ENCODE results near the gene DGKQ.

The DGKQ gene, protein sequence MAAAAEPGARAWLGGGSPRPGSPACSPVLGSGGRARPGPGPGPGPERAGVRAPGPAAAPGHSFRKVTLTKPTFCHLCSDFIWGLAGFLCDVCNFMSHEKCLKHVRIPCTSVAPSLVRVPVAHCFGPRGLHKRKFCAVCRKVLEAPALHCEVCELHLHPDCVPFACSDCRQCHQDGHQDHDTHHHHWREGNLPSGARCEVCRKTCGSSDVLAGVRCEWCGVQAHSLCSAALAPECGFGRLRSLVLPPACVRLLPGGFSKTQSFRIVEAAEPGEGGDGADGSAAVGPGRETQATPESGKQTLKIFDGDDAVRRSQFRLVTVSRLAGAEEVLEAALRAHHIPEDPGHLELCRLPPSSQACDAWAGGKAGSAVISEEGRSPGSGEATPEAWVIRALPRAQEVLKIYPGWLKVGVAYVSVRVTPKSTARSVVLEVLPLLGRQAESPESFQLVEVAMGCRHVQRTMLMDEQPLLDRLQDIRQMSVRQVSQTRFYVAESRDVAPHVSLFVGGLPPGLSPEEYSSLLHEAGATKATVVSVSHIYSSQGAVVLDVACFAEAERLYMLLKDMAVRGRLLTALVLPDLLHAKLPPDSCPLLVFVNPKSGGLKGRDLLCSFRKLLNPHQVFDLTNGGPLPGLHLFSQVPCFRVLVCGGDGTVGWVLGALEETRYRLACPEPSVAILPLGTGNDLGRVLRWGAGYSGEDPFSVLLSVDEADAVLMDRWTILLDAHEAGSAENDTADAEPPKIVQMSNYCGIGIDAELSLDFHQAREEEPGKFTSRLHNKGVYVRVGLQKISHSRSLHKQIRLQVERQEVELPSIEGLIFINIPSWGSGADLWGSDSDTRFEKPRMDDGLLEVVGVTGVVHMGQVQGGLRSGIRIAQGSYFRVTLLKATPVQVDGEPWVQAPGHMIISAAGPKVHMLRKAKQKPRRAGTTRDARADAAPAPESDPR

DNA sequence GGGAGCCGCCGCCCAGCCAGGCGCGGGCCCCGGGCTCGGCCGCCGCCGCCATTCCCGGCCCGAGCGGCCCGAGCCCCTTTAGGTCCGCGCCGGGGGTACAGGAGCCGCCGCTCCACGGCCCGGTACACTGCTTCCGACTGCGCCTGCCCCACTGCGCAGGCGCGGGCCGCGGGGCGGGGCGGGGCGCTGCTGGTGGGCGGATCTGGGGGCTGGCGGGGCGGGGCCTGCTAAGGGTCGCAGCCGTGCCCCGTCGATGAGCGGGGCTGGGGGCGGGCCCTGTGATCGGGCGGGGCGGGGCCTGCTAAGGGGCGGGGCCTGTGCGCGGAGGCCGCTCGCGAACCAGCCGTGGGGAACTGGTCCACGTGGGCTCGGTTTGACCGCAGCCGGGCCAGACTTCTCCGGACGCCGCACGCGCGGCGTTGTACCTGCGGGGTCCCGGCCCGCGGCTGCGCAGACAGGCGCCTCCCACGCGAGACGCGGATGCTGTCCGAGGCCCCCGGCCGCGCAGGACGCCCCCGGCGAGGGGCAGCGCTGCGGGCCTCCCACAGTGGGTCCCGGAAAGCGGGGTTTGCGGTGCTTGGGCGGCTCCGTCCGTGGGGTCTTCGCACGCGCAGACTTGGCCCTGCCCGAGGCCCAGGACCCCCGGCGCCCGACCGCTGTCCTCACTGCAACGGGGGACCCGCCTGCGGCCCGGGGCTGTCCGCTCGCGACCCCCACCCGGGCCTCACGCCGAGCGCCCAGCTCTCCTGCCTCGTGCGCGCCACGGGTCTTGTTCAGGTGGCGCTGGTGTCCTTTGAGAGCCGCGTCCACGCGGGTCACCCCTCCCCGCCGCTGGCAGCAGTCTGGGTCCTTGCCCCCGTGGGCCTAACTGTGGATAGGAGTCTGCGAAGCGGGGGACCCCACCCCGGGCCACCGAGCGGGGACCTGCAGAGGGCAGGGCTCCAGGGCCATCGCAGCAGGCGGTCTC lies at the start of gene DGKQ:
Gene DGKQ (minus strand): TSS at position 139 of the 967 bp plus-strand sequence. CDS start 87 bp downstream, at position 52.
- peak; percentile 92 for DNase-seq

DNA sequence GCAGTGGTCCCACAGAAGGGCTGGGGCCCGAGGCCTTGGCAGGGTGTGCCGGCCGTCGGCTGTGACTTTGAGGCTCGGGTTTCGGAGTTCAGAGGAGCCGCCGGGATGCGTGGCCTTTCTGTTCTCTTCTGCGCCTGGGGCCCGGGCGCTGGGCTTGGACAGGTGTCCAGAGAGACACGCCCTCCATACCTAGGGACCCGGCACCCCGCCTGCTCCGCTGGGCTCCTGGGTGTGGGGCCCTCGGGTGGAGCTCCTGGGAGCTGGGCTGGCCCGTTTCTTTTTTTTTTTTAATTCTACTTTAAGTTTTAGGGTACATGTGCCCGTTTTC lies 49.3 kb upstream of the DGKQ start:
- no peak for DNase-seq

DNA sequence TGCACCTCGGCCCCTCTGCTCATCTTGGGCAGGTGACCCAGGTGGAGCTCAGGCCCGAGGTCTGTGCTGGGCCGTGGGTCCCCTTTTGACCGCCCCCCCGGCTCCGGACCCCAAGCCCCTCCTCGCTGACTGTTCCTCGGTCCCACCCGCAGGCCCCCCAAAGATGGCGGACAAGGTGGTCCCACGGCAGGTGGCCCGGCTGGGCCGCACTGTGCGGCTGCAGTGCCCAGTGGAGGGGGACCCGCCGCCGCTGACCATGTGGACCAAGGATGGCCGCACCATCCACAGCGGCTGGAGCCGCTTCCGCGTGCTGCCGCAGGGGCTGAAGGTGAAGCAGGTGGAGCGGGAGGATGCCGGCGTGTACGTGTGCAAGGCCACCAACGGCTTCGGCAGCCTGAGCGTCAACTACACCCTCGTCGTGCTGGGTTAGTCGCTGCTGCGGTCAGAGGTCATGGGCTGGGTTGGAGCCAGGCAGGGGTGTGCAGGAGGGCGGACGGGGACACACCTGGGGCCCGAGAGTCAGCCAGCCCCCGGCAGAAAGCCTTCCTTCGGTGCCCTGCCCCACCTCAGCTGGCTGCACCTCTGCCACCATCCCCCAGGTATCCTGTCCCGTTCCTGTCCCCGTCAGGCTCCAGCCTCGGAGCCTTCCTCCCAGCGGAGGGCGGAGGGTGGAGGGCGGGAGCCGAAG lies 48.8 kb upstream of the DGKQ start:
- DNase-seq, result no peak

DNA sequence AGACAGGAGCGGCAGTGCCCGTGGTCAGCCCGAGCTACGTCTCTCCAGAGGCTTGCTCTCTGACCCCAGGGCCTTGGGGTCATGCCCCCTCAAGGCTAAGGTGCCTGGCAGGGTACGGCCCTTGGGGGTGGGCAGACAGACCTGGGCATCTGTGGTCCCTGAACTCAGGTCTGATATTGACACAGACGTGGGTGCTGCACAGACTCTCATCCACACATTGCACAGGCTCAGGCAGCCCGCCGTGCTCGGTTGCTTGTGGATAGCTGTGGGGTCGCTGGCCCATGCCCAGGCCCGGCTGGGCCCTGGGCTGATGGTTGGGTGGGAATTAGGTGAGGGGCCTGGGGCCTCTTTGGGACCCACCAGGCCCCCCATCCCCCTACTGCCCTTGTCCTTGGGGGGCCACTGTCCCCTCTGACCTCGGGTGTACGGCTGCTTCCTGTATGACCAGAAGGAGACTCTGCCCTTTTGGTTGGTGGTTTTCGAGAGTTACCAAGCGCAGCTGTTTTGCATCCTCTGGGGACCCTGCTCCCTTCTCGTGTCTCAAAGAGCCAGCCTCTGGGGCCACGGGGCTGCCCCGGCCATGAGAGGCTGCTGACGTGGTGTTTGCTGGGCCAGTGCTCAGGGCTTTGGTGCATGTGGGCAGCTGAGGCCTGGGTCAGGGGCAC lies 48.1 kb upstream of the DGKQ start:
- no peak for DNase-seq

DNA sequence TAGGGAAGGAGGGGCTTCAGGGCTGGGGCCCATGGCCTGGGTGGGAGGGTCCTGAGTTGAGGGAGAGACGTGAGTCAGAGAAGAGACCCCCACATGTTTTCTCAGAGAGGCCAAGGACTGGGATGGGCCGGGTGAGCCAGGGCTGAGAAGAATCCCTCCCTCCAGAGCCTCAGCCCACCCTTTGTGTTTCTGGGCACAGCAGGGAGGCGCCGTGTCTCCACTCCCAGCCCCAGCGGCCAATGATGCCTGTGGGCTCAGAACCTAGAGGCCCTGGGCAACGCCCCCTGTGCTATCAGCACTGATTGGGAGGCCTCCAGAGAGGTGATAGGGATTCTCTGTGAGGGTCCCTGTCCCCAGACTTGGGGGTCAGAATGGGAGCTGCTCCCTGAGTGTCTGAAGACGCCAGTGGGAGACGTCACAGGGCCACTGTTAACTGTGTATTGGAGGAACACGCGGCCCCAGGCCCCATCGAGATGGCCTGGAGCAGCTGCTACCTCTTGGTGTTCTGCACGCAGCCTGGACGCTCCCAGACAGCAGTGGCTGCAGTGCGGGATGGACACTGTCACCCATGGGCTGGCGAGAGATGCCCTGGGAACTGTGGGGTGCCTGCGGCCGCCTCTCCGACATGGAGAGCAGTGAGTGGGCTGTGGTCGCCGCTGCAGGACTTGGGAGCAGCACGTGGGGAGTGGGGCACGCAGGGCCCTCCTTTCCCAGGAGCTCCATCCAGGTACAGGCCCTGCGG lies 46.5 kb upstream of the DGKQ start:
- DNase-seq, result no peak

DNA sequence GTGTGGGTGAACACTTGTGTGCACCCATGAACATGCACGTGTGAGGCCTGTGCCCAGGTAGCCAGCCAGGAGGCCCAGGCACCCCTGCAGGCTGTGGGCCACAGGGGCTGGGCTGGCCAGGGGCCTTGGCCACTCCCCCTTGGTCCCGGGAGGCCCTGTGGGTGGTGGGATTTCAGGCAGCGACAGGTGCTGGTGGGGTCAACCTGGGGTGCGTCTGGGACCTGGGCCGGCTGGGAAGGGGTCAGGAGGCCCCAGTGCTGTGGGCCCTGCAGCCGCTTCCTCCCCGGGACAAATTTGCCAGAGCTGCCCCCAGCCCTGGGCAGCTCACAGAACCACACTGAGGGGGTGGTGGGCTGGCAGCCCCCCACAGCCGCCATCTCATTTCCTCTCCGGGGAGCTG lies 46.0 kb upstream of the DGKQ start:
- no peak for DNase-seq

DNA sequence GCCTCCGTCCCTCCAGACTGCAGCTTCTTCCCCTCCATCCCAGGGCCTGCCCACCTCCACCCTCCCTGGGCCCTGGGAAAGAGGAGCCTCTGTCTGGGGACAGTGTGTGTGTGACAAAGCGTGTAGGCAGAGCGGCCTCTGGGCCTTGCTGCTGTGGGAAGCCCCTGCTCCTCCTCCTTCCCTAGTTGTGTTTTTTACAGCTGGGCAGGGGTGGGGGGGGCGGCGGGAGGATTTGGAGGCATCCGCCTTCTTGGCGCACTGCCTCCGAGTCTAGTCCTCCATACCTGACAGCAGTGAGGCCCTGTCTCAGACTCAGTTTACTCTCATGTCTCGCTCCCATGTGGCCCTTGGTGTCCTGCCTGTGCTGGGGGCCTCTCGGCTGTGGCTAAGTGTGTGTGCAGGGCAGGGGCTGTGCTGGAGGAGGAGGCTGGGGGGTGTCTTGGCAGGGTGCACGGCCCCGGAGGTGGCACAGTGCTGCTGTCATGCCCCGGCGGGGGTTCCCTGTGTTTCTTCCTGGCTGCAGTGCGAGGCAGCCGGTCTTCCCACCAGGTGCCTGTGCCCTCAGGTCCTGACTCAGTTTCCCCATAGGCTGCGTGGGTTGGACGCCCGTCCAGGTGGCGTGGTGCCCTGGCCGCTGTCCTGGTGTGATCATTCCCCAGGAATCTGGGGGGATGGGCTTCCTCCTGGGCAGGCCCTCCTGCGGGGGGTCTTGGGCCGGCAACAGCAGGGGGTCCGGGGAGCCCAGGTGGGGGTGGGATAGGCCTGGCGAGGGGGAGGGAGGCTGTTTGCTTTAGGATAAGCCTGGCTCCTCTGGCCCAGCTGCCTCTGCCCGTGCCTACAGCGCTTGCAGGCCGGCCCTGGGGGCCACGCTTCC lies 45.0 kb upstream of the DGKQ start:
- no peak for DNase-seq

DNA sequence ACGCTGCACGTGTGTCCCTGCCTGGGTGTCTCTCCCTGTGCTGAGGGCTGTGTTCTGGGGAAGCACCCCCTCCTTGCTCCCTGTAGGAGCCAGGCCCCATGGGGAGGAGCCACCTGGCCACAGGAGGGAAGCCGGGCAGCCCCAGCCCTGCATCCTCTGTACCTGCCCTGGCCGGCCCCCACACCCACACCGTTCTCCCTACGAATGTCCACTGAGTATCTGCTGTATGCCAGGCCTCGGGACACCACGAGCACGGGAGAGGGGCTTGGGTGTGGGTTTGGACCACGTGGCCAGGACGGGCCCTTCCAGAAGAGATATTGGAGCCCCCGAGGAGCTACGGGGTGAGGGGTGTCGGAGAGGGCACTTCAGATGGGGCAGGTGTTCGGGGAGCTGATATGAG lies 44.3 kb upstream of the DGKQ start:
- DNase-seq, result no peak

DNA sequence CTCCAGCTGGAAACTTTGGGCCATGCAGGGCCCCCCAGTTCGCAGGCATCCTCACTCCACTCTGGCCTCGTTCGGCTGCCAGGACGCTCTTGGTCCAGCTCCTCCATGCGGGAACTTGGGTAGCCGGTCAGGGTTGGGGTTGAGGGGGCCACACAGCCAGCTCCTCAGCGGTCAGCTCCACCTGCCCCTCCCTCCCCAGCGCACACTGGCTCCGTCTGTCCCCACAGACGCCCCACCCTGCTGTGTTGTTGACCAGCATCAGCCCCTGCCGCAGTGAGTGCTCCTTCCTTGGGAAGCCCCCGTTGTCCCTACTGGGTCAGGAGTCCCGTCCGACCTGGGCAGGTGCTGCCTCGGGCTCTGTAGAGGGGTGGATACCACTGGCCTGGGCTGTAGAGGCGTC lies 43.8 kb upstream of the DGKQ start:
- no peak for DNase-seq

DNA sequence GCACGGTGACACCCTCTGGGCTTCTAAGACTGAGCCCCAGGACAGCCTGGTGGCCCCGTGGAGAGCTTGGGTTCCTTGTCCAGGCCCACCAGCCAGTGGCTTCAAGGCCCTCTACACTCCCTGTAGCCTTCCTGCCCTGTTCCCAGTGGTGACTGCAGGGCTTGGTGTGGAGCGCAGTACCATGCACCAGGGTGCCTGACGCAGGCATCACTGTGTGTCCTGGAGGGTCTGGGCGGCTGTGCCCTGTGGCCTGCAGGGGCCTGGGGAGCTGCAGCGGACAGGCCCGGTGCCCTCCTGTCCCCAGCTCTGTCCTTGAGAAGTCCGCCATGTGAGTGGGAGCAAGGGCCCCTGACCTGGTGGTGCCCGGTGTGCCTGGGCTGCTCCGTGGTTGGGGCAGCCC lies 42.4 kb upstream of the DGKQ start:
- no peak for DNase-seq

DNA sequence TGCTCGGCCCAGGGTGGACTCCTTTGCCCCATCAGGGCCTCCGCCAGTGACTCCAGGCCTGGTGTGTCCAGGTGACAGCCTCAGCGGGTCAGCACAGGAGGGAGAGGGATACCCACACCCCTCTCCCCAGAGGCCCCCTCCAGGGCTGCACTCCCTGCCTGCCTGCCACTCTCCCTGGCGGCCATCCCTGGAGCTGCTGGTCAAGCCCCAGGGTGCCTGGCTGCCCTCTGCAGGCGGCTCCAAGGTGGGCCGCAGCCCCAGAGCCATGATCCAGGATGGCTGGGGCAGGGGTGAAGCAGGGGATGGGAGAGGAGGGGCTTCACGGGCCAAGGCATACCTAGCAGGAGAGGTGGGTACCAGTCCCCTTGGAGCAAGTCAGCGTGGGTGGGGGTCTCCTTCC lies 41.8 kb upstream of the DGKQ start:
- no peak for DNase-seq

DNA sequence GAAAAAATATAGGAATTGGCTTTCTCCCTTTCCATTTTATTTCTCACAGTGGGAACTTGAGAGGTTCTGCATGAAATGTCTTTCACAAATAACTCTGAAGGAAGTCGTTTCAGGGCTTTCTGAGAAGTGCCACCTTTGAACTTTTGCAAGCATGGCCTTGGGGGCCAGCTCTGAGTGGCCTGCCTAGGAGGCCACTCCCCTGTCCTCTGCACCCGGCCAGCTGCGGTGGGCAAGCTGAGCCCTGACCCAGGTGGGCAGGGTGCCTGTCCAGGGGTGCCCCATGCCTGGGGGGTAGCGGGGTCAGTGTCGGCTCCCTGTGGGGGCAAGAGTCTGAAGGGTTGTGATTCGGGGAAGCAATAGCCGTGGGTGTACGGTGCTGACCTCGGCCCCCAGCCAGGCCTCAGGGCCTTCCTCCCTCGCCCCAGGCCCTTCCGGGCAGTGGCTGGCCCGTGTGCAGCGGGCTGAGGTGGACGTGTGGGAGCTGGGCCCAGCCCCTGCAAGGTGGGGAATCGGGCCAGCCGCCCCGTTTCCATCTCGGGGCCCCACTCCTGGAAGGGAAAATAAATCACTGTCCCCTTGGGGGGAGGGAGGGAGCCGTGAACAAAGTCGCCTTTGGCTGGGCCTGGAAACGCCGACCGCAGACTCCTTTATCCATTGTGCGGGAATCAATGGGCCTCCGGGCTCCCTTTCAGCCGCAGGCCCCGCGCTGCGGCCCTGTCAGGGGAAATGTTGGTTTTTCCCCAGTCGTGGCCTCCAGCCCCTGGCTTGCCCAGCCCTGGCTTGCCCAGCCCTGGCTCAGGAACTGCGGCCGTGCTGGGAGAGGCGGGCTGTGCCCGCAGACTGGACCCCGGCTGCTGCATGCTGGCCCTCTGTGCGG lies 41.2 kb upstream of the DGKQ start:
- DNase-seq, result no peak

DNA sequence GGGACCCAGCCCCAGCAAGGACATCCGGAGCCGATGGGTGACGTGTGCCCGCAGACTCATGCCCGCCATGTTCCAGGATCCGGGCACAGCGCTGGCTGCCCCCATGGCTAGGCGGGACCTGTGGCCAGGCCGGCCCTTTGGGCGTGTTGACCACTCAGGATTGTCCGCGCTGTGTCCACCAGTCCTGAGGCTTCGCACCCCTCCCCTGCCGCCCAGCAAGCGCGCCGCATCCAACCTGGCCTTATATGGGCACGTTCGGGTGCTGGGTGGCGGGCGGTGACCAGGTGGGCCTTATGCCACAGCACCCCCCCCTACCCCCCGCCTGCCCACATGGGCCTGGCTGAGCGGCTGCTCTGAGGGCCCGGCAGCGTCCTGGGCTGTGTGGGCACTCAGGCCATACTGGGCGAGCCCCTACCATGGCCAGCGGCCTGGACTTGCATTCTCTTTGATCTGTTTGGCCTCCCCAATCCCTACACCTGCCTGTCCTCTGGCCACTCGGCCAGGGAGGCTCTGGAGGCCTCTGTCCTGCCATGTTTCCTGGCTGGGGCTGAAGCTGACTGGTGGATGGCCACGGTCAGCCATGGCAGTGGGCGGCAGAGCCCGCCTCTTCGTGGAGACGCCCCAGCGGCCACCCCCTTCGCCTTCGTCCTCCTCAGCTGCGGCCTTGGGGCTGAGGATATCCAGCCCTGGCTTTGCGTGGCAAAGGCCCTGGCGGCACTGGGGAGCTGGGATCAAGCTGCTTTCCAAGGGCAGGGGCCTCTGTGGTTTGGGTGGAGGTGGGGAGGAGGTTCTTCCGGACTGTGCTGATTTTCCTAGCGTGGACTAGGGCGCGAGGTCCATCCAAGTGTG lies 40.1 kb upstream of the DGKQ start:
- DNase-seq, result no peak

DNA sequence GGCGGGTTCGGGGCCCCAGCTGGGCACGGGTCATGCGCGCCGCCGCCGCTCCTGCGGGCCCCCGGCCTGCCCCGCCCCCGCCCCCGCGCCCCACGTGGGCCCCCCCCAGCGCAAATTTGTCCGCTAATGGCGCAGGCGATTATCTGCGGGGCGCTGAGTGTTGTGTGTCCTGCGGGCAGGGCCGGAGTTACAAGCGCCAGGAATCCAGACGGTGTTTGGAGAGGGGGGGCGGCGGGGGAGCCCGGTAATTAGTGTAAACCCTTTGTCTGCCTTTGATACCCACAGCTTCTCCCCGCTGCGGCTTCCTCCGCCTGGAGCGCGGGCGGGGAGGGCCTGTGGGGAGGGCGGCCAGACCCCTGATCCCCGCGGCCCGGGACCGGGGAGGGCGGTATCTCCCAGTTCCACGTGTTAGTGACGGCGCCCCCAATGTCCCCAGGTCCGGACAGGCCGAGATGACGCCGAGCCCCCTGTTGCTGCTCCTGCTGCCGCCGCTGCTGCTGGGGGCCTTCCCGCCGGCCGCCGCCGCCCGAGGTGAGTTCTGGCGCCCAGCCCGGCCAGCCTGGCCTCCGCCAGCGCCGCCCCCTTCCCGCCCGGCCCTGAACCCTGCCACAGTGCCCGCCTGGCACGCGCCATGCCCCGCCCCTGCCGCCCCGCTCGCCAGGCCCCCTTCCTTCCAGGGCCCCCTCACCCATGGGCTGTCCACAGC lies 38.8 kb upstream of the DGKQ start:
- peak; percentile 77 for DNase-seq

DNA sequence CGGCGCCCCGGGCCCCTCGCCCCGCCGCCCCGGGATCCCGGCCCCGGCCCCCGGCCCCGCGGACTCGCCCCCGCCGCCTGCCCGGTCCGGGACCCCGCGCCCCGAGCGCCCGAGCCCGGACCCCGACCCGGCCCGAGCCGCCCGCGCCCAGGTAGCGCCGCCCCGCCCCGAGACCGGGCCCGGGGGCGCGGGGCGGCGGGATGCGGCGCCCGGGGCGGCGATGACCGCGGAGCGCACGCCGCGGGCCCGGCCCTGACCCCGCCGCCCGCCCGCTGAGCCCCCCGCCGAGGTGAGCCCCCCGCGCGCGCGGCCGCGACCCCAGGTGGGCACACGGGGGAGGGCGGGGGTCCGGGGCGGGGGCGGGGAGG lies 38.3 kb upstream of the DGKQ start:
- no peak for DNase-seq

DNA sequence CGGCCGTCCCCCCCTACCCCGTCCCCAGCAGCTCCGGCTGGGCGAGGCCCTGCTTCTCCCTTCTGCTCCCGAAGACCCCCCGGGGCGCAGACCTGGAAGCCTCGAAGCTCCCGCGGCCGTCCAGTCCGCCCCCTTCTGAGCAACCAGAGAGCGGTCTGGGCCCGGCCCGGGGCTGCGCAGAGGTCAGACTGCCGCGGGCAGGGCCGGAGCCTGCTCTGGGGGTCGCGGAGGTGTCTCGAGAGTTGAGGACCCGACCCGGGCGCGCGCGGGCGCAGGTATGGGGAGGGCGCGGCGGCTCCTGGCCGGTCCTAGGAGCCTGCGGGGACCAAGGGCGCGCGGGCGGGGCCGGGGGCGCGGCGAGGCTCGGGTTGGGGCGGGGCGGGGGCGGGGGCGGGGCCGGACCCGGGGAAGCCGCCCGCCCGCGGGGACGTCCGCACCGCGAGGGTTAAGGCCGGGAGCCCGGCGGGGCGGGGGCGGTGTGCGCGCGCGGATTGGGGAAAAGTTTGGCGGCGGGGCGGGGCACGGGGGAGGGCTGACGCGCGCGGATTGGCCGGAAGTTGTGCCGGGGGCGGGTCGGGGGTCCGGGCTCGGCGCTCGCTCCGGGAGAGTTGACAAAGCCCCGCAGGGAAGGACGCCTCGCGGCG lies 37.8 kb upstream of the DGKQ start, which contains the start of gene FGFRL1:
Gene FGFRL1 (plus strand): TSS at position 605 of the 644 bp plus-strand sequence. CDS start 860 bp downstream, outside the sequence.
- peak; percentile 98 for DNase-seq

Measured in DMS53 (cell line).